ENCODE measurements around the gene ZNF521.

The ZNF521 gene

DNA sequence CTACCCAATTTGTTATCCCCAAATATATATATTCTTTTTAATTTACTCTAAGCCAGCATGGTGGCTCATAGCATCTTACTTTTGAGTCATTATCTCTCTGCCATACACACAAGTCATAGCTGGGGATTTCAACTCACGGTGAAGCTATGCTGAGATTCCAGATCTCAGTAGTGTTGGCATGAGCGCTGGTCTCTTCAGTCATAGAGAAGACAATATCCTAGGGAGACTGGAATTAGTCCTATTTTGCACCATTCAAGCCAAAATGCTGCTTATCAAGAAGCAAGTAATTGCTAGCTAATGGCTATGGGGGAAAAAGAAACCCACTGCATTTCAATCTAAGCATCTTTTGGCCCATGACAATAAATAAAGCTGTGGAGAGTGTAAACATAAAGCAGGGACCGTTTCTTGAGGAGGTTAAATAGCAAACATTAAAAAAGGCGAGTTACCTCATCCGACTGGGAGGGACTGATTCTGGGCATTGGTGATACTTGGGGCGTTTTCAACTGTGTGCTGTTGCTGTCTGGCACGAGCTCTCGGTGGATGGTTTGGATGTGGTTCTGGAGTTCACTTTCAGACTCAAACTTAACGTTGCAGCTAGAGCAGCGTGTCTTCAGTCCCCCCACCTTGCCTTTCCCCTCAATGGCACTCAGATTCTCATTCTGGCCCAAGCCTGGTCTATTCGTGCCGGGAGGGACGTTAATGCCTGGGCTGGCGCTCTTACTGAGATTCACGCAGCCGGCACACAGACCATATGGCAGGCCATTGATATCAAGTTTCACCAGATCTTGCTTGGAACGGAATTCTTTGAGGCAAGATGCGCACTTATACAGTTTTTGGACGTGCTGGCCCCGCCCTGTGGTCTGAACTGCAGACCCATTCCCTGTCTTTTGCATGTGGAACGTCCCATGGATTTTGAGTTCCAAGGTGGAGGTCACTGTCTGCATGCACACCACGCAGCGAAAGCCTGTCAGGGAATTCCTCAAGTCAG, 127.8 kb downstream of the ZNF521 start:
- FAIRE-seq, result no peak

- no peak for FAIRE-seq
Measured at GRCh38 chr18:25223211-25223610, 128.8 kb downstream of the ZNF521 start.

DNA sequence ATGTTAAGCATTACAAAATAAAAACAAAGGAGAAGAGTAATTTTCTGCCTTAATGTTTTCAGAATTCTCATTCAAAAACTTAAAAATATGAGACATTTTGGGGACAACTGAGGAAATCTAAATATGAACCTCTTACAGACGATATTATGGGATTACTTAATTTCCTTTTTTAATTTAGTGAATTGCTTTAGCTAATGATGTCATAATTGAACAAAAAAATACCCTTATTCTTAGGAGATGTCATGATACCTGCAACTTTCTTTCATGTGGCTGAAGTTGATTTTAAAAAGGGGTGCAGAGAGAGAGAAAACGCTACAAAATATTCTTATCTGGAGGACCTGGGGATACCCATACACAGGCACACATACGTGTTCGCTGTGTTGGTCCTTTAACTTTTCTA, 129.3 kb downstream of the ZNF521 start:
- FAIRE-seq, result no peak

GRCh38 chr18:25210622-25211021, 141.3 kb downstream of the ZNF521 start:
- no peak for FAIRE-seq

DNA sequence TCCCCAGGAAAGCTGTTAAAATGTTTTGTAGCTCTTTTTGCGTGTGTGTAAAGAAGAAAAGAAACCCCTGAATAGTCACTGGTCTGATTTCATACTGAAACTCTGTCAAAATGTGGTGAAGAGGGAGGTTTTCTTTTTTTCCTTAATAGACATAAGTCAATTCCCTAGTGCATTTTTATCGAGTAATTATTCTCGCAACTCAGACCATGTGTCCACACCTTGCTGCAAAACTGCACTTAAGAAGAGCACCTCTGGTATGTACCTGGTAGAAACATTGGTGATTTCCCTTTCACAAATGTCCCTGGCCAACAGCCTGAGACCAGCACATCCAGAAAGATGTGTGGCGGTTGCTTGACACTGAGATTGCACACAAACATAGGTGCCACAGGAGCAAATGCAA, 159.9 kb downstream of the ZNF521 start:
- FAIRE-seq, result no peak

- FAIRE-seq, result no peak
Measured at GRCh38 chr18:25190472-25190871, 161.5 kb downstream of the ZNF521 start.

DNA sequence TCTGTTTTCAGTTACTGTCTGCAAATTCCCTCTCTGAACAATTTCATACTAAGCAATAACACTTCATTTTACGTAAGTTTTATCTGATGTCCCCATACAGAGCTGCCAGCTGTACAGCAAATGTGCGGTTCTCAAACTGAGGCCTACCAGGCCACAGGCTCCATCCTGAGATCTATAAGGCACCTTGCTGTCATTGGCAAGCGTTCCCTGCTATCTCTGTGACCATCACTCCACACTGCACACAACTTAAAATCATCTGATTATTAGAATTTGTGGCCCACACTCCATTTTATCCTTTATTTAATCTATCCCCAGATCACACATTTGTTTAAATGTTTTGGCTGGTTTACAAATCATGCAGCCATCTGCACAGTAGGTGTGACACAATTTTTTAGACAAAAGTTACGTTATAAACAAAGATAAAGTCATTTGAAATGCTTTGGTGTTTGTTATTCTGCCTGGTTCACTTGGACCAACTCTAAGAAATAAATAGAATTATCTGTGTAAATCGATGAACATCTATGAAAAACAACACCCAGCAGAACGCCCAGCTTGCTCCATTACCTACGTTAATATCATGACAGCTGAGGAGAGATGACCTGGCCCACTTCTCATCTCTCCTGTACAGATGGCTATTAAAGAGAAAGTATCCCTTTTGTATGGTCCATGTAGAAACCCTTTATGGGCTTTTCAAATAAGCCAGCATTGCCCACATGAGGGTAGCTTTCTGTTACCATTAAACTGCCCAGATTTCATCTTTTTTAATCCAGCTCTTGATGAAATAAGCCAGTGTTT, 162.4 kb downstream of the ZNF521 start:
- FAIRE-seq, result no peak

DNA sequence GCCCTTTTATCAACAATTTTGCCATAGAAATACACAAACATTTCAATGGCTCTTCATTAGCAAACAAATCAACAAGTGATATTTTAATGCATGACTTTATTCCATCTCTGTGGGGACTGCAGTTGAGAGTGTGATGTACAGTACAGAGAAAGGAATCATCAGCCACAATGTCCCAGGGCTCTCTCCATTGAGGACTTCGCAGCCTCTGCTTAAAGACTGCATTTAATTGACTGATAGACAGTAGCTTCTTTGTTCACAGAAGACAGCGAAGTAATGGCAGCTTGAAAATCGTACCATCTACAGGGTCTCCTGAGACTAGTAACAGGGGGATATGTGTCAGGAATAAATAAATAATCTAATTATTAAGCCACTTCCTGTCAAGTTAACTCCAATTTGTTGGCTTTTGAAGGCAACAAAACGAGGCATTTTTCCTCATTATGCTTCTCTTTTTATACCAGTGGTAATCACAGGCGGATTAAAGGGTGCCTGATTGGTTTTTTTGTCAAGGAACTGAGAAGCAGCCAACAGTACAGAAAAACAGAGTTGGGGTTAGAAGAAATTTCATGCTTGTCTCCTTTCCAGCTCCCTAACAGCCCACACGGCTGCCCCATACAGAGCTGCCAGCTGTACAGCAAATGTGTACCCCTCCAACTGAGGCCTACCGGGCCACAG, 164.3 kb downstream of the ZNF521 start:
- FAIRE-seq, result no peak

DNA sequence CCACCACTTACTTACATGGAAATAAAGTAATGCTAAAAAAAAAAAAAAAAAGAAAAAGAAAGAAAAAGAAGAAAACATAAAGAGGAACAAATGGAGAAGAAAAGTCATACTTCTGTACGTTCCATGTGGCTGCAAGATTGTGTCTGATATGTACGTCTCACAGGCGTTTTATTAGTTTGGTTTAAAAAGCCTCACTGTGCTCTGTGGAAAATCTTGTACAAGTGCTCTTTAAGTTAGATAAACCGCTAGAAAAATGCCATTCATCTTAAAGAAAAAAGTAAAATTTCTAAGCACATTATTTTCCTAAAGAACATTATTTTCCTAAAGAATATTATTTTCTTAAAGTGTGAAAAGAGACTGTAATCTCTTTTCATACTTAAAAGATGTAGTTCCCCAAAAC, 165.1 kb downstream of the ZNF521 start:
- FAIRE-seq, result no peak

DNA sequence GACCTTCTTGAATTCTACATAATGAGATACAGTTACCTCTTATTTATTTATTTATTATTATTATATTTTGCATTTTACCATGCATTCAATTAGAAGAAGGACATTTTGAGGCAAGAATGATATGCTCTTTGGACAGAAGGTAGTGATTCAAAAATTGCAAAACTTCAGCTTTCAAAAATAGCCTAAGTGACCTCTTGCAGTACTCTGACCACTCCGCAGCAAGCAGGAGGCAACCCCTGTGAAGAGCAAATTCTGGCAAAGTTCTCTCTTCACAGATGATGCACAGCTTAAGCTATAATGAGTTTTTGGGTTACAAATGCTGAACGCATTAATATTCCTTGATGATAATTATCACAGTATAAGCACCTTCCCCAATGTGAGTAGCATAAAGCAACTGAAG, 170.0 kb downstream of the ZNF521 start:
- no peak for FAIRE-seq

DNA sequence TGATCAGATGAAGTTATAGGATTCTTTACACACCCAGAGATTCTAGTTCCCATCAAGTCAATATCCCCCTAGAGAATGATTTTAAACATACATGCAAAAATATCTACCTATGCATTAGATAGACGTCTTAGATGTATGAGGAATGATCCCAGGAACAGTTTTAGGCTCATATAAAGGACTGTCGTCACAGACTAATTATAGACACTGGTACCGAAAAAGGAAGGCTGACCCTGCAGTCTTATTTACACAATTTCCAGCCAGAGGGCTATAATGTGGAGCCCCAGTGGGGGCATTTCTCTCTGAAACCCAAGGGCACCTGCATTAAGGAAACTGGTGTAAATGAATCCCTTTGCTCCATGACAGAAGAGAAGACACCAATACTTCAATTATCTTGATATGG, 170.4 kb downstream of the ZNF521 start:
- no peak for FAIRE-seq

- FAIRE-seq, result no peak
Measured at GRCh38 chr18:25180973-25181548, 170.9 kb downstream of the ZNF521 start.

GRCh38 chr18:25177631-25178030, 174.3 kb downstream of the ZNF521 start:
- FAIRE-seq, result no peak

DNA sequence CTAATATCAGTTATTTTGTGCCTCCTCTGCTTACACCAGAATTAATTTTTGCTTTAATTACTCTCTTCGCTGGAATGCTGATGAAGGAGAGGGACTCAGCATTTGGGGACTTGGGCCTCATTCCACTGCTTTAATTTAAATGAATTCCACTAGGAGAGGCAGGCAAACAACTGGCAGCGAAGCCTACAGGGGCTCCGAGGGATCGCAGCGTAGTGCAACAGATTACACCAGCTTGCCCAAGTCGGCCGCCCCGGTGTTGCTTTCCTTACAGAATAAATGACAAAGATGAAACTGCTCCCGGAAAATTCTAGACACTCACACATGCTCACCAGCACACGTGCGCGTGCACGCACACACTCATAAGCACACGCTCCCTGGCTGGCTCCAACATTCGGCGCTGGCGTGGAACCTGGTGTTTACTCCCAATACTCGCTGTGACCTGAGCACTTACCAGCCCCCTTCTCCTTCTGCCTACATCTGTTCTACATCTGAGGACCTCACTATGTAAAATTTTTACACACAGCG, 175.4 kb downstream of the ZNF521 start:
- FAIRE-seq, result no peak

DNA sequence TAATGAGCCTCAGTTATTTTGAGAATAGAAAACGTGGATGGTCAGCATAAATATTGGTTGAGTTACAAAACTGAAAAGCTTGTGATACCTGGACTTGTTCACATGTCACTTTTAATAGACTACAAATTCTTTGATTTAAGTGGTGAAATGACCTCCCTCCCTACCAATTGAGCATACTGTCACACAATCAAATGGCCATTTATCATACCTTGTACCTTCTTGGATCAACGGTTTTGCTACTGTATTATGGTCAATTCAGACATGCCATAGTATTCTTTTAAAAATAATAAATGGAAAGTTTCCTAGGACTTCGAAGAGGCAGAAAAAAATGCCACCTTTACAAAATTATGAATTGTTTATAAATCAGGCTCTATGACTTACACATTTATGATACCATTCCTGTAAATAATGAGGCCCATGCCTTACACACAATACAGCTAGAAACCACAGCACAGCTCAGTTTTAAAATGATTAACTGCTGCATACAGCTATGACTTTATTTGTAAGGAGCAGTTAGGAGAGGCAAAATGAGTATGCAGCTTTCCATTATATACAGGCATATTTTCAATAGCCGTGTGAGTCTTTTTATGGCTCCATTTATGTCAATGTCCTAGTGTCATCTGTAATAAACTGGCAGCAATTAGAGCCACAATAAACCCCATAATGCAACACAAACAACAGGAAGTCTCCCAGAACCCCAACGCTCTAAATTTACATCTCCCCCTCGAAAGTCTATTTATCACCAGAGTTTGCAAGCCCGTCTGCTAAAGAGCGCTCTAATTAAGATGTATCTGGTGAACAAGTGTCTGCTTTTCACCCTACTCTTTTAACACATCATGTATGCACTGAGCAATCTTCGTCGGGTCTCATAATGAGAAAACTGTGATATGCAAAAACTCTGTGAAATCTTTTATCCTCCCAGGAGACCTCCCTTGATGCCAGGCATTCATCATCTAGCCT, 176.1 kb downstream of the ZNF521 start:
- no peak for FAIRE-seq

DNA sequence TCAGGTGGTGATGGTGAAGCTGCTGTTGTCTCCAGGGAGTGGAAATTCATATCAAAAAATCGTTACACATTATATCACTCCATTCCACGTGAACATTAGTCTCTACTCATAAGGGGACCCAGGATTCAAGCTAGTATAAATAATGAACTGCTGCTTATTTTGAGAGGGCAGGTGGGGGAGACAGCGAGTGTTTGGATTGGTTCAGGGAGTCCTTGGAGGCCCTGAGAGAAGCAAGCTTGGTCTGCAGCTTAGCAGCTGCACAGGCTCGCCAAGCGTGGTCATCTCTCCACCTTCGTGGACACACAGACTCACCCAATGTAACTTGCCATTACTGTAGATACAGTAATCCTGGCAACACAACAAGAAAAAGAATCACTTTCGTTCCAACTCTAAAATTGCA, 177.6 kb downstream of the ZNF521 start:
- no peak for FAIRE-seq

GRCh38 chr18:25171334-25171733, 180.6 kb downstream of the ZNF521 start:
- FAIRE-seq, result no peak

DNA sequence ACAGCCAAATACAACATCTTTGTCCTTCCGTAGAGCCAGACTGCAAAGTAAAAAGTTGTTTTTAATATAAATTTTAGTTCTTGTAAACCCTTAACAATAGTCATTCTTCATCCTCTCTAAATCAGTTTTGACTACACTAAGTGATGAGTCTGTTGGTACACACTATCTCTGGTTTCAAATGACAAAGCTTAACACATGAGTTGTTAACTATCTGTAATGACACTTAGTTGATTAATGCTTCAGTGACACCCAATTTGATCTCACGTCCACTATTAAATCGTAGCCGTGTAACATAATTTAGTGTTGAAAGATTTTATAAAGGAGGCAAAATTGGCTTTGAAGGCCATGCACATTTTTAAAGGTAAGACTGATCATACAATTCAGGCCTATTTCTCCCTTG, 181.6 kb downstream of the ZNF521 start:
- no peak for FAIRE-seq

DNA sequence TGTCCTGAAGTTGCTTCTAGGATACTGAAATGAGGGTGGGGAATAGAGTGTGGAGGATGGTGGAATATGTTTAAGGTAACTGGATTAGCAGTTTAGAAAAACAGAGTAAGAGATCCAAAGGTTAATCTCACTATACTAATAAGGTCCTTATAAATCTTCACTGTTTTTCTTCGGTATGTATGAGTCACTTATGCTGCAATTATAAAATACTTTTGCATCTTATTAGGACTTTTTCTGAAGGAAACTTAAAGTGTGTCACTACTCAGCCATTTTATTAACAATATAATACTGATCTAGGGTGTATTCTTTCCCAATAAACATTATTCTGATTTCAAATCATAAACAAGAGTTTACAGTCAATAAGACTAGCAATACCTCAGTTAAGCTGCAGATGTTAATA, 182.3 kb downstream of the ZNF521 start:
- no peak for FAIRE-seq

GRCh38 chr18:25167612-25168410, 184.2 kb downstream of the ZNF521 start:
- FAIRE-seq, result no peak

GRCh38 chr18:25166113-25166512, 185.9 kb downstream of the ZNF521 start:
- no peak for FAIRE-seq
